Epithelial cell of prostate (primary cell): Measurements from ENCODE around the gene C1orf56.
"Not testable (repeated sequence)": the region's sequence is repeated elsewhere in the genome, so short reads cannot be mapped to it uniquely, and the experiment has no call there.

ENCODE experiments used
- DNase-seq: peaks from one replicate; pipeline ENCODE4 v3.0.0-alpha.2; 2011; ENCODE audit warnings: low read depth, low spot score
- H3K27ac ChIP-seq: fragments of 450-650 bp; 2 replicates; pipeline ENCODE4 v1.5.1; 2017; ENCODE audit warnings: mild to moderate bottlenecking

C1orf56 gene

DNA sequence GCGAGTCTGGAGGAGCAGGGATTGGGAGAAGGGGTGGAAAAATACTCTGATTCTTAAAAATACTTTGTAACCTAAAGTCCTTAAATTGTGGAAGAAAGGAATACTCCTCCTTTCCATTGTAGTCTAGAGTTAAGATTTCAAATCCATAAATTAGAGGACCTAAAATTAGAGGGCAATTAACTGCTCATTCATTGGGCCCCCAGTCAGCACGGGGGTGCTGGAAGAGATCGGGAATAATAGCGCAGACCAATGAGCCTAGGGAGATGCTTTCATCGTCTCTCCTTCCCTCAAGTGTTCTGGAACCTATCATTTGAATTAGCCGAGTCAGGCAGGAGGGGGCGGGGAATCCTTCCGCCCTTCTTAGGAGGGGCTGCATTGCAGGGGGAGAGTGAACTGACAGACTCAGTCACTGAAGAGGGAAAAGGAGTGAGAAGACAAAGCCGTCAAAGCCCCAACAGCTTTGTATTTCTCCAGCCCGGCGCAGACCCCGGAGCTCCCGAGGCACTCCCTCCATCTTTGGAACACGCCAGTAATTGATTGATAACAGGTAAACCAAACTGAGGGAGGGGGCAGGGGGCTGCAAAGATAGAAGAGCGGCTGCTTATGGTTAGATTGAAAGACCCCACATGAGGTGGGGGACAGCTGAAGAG, 12.6 kb downstream of the C1orf56 start, which contains the start of gene MLLT11:
Gene MLLT11, plus strand, starts transcription at position 391 of the 650 bp plus-strand sequence. CDS start 6,828 bp downstream, outside the sequence.
- no peak for DNase-seq
- peak within 1 kb of the TSS; percentile 97 for H3K27ac ChIP-seq

DNA sequence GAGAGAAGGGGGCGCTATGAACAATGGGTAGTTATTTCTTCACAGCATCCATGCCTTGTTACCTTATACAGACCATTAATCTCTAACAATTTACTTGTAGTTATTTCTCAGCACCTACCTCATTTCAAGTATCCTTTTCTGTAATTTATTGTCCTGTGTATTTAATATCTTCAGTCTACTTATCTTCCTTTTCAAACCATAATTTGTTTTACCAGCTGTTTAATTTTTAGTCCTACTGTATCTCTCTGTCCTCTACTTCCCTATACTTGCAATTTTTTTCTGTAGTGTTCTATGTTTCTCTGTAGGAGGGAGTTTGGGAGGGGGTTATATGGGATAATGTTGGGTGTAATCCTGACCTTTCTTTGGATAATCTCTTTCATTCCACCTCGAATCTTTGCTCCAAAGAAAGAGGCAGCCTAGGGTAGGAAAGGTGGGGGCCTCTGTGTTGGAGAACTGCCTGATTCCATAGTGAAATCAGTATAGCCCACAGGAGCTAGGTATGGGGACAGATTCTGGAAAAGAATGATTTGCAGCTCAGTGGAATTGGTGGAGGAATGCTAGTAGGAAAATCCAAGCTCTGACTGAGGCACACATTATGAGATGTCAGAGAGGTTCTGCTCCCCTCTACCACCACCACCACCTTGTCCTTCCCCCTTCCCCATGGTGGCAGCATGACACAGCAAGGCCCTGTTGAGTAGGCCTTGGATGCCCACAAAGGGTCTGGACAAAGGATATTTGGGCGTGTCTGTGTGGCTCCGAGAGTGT, 13.3 kb downstream of the C1orf56 start:
- peak overlapping the region; percentile 97 for H3K27ac ChIP-seq
- DNase-seq, result no peak

DNA sequence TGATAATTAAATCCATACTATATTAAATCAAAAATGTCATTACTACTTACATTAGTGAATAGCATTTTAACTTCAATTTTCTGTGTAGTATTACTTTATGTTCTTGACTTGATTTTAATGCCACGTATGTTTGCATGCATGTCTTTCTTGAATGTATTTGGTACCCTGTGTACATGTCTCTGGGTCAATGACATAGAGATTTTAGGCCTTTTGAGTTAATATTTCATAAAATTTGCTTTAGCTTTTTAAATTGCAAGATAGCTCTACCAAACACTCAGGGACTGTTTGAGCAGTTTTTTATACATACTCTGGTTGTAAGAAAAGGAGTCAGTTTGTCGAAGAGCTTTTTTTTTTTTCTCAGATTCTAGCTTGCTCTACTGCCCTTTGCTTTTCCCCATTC, 14.2 kb downstream of the C1orf56 start:
- no peak for DNase-seq
- peak overlapping the region; percentile 97 for H3K27ac ChIP-seq

DNA sequence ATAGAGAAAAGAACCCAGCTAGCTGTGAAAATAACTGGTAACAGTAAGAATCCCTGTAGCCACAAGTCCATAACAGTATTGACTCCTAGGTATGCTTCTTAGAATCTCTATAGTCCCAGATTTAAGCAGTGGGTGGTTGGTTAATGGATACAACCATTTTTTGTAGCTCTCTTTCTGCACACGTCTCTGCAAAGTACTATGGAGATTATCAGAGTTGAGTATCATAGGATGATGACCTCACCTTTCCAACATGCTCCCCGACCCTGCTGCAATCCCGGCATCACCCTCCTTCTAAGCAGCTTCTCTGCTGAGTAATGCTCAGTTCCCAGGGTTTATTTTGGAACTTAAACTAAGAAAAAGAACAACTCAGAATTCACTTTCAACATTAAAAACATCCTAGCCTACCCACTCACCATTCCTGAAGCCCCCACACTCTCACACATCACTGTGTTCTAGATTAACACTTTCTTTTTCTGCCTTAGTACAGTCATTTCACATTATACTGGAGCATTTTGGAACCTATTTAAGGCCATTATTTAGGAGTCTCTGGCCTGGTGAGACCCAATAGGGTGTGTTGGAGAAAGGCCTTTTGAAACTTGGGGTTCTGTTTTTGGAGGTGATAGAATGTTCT, 15.3 kb downstream of the C1orf56 start:
- no peak for DNase-seq

DNA sequence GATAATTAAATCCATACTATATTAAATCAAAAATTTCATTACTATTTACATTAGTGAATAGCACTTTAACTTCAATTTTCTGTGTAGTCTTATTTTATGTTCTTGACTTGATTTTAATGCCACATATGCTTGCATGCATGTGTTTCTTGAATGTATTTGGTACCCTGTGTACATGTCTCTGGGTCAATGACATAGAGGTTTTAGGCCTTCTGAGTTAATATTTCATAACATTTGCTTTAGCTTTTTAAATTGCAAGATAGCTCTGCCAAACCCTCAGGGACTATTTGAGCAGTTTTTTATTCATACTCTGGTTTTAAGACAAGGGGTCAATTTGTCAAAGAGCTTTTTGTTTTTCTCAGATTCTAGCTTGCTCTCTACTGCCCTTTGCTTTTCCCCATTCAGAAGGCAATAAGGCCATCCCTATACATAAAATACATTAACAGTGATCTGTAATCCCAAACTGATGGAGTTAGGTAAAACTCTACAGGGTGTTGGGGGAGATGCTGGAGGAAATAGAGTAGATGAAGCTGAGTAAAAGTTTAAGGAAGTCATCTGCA, 17.6 kb downstream of the C1orf56 start:
- H3K27ac ChIP-seq, result no peak overlapping the region
- DNase-seq, result no peak

More for the DNA sequence above, 15.3 kb downstream of the C1orf56 start:
- peak overlapping the region; percentile 97 for H3K27ac ChIP-seq

DNA sequence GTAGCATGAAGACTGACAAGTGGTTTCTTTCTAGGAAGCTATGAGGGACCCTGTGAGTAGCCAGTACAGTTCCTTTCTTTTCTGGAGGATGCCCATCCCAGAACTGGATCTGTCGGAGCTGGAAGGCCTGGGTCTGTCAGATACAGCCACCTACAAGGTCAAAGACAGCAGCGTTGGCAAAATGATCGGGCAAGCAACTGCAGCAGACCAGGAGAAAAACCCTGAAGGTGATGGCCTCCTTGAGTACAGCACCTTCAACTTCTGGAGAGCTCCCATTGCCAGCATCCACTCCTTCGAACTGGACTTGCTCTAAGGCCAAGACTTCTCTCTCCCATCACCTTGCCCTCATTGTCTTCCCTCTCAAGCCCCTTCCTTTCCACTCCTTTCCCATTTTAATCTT, 19.6 kb downstream of the C1orf56 start:
- no peak overlapping the region for H3K27ac ChIP-seq
- no peak for DNase-seq

DNA sequence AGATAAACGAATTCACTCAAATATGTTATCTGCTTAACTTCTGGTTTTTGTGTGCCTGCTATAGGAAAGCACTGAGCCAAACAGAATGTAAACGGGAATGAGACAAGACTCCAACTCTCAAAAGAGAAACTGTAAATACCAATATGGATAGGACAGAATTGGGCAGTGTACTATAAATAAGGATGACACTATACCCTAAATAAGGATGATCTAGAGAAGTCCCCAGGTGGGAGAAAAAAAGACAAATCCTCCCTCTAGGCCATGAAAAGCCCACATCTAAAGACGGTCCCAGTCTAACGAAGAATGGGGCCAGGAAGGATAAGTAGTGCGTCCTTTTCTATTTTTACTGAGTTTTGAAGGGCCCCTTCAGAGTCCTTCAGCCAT, 21.5 kb downstream of the C1orf56 start:
- no peak for DNase-seq
- H3K27ac ChIP-seq, result peak overlapping the region; percentile 96

DNA sequence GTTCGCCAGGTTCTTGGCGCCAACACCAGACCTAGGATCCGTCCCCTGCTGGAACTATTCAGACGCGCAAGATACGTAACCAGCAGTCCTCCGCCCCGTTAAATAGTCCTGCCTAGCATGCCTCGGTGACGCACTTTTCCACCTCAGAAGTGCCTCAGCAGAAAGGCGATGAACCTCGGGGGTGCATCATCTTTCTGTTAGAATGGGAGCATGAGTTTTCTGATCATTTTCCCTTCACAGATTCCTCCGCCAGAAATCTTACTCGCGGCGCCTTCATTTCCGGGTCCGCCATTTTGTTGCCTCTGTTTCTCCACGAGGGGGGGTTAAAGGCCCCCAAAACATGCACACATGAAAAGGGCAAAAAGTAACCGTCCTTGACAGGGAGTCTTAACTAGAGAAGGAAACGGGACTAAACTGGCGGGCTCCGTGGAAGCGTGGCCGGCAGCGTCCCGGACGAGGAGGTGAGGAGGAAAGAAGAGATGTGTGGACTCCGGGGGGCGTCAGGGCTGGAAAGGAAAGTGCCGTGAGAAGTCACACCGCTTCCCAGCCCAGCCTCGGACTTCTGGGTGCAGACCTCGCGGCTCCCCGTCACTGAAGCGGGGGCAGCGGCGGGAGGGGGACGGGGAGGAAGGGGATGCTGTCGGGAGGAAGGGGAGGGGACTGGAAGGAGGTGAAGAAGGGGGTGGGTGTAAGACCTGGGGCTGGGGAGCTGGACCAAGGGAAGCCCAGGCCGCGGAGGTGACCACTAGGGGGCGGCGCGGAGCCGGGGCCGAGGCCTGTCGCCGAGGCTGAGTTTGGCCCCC, 23.1 kb downstream of the C1orf56 start, which contains the start of gene GABPB2:
Gene GABPB2, plus strand, starts transcription at position 288 of the 803 bp plus-strand sequence. CDS start 17,429 bp downstream, outside the sequence.
- peak within 1 kb of the TSS; percentile 96 for H3K27ac ChIP-seq
- DNase-seq, result peak; percentile 79

DNA sequence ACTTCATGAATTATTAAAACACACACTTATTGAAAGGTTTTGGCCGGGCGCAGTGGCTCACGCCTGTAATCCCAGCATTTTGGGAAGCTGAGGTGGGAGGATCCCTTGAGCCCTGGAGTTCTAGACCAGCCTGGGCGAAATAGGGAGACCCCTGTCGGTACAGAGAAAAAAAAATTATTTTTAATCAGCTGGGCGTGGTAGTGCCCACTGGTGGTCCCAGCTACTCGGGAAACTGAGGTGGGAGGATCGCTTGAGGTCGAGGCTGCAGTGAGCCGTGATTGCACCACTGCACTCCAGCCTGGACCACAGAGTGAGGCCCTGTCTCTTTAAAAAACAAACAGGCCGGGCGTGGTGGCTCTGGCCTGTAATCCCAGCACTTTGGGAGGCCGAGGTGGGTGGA, 24.7 kb downstream of the C1orf56 start:
- no peak for DNase-seq
- no peak overlapping the region for H3K27ac ChIP-seq

DNA sequence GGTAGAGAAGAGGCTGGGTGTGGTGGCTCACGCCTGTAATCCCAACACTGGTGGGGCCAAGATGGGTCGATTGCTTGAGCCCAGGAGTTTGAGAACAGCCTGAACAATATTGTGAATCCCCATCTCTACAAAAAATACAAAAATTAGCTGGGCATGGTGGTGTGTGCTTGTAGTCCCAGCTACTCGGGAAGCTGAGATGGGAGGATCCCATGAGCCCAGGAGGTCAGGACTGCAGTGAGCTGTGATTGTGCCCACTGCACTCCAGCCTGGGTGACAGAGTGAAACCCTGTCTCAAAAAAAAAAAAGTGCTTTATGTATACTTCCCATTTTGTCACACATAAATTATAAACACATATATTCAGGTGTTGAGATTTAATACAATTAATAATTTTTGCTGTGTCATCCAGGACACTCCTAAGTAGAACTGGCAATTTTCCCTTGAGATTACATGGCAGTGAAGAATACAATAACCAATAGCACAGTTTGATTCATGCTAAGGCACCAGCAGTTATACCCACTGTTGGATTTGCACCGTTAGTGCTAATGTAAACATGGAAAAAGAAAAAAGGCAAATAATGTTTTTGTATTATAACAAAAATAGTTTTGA, 38.5 kb downstream of the C1orf56 start:
- DNase-seq, result no peak
- H3K27ac ChIP-seq, result no peak overlapping the region

DNA sequence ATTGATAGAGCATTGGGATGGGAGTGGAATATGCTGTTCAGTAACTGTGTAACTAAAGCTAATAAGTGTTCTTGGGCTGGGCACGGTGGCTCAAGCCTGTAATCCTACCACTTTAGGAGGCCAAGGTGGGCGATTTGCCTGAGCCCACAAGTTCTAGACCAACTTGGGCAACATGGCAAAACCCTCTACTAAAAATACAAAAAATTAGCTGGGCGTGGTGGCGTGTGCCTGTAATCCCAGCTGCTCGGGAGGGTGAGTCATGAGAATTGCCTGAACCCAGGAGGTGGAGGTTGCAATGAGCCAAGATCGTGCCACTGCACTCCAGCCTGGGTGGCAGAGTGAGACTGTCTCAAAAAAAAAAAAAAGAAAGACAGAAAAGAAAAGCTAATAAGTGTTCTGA, 49.9 kb downstream of the C1orf56 start:
- not testable (repeated sequence) for H3K27ac ChIP-seq, DNase-seq

DNA sequence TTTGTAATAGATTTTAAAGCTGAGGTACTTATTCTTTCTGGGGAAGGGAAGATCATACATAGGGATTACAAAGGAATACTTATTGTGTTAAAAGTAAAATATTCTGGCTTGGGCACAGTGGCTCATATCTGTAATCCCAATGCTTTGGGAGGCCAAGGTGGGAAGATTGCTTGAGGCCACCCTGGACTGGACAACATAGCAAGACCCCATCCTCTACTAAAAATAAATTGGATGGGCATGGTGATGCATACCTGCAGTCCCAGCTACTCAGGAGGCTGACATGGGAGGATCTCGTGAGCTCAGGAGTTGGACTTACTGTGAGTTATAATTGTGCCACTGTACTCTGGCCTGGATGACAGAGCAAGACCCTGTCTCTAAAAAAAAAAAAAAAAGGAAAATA, 50.6 kb downstream of the C1orf56 start:
- no peak overlapping the region for H3K27ac ChIP-seq
- no peak for DNase-seq
